GM18505 (cell line): ENCODE measurements around the gene NTMT1.
A peak's percentile ranks its signal among the peaks of the same experiment; 100 is the strongest.

Experiments used
- ATAC-seq: cut with Tn5 transposase; IDR thresholded peaks from one replicate; pipeline ENCODE4 v1.9.1; 2021; ENCODE audit not compliant: unreplicated experiment
- POLR2A ChIP-seq: IDR thresholded peaks from 4 replicates; pipeline ENCODE4 v1.6.1; 2011; ENCODE audit warnings: borderline replicate concordance; ENCODE audit not compliant: insufficient read depth, insufficient read length; ENCODE audit errors: extremely low read depth

The NTMT1 gene

GRCh38 chr9:129604056-129604765, 21.8 kb upstream of the NTMT1 start:
- TF ChIP-seq POLR2A, result no peak
- ATAC-seq, result no peak

DNA sequence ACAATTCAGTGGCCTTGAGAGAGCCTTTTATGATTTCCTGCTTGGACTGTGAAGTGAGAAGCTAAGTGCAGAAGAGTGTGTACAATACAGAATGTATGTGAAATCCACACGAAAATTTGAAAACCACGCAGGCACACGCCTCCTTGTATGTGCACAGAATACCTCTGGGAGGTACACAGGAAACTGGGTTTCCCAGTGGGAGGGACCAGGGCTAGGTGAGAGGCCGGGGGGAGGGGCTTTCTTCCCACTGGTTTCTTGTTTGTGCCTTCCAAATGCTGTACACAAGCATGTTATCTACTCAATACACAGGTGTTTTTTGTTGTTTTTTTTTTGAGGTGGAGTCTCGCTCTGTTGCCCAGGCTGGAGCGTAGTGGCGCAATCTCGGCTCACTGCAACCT, 21.2 kb upstream of the NTMT1 start:
- no peak for TF ChIP-seq POLR2A
- ATAC-seq, result no peak

- no peak for ATAC-seq
Observed at GRCh38 chr9:129606161-129607026, 19.6 kb upstream of the NTMT1 start.

DNA sequence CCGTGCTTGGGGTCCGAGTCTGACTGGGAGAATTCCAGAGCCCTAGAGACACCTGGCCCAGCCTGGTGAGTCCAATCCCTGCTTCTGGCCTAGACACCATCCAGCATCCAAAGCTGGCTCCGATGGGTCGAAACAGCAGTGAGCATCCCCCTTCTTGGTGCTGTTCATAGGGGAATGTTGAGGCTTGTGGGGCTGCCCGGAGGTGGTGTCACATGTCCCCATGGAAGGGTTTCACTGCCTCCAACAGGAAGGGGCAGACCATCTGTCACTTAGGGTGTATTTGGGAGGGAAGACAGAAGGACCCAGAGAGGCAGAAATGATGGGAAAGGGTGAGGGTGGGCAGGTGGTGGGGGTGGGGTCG, 19.0 kb upstream of the NTMT1 start:
- no peak for TF ChIP-seq POLR2A
- no peak for ATAC-seq

More at GRCh38 chr9:129606161-129607026, 19.6 kb upstream of the NTMT1 start:
- TF ChIP-seq POLR2A, result no peak

- ATAC-seq, result no peak
- no peak for TF ChIP-seq POLR2A
Observed at GRCh38 chr9:129608561-129609481, 17.1 kb upstream of the NTMT1 start.

- no peak for ATAC-seq
Observed at GRCh38 chr9:129609486-129610212, 16.3 kb upstream of the NTMT1 start.

DNA sequence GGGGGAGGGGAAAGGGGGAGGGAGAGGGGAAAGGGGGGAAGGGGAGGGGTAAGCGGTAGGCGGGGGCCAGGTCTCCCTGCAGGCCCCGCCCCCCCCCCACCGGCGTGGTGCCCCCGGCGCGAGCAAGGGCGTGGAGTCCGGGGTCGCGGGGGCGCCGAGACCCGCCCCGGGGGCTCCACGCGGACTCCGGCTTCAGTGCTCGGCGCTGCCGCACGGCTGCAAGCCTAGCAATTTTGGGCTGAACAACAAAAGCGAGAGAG, 15.8 kb upstream of the NTMT1 start:
- no peak for TF ChIP-seq POLR2A
- no peak for ATAC-seq

More at GRCh38 chr9:129609486-129610212, 16.3 kb upstream of the NTMT1 start:
- TF ChIP-seq POLR2A, result no peak

DNA sequence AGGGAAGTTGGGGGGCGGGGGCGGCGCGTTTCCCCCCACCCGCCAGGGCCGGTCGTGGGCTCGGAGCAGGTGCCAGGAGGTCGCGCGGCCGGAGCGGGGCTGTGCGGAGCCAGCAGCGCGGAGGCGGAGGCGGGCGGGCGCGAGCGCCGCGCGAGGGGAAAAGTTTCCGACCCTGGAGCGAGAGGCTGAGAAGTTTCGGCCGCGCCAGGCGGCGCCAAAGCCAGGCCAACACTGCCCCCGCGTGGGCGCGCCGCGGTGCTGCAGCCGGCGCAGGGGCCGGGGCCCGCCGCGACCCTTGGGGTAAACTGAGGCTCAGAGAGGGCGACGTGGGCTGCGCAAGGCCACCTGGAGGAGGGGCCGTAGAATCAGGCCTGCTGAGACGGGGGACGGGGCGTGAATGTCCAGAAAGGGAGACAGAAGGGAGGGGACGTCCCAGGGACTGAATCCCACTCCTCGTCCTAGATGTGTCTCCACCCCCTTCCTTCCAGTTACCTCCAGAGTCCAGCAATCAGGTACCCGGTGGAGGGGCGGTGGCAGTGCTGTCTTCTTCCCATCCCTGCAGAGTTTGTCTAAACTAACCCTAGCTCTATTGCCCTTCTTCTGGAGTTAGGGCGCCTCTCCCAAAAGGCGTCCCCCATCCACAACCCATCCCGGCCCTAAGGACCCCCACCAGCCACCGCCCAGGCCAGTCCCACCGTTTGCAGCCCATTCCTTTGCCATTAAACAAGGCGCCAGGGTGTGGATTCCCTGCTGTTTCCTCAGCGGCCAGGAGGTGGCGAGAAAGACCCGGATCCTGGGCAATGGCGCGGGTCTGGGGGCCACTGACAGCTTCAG, 15.3 kb upstream of the NTMT1 start:
- TF ChIP-seq POLR2A, result no peak
- ATAC-seq, result peak; percentile 61

- TF ChIP-seq POLR2A, result no peak
- no peak for ATAC-seq
Observed at GRCh38 chr9:129611307-129611800, 14.6 kb upstream of the NTMT1 start.

GRCh38 chr9:129612123-129612522, 13.8 kb upstream of the NTMT1 start:
- no peak for ATAC-seq
- no peak for TF ChIP-seq POLR2A

DNA sequence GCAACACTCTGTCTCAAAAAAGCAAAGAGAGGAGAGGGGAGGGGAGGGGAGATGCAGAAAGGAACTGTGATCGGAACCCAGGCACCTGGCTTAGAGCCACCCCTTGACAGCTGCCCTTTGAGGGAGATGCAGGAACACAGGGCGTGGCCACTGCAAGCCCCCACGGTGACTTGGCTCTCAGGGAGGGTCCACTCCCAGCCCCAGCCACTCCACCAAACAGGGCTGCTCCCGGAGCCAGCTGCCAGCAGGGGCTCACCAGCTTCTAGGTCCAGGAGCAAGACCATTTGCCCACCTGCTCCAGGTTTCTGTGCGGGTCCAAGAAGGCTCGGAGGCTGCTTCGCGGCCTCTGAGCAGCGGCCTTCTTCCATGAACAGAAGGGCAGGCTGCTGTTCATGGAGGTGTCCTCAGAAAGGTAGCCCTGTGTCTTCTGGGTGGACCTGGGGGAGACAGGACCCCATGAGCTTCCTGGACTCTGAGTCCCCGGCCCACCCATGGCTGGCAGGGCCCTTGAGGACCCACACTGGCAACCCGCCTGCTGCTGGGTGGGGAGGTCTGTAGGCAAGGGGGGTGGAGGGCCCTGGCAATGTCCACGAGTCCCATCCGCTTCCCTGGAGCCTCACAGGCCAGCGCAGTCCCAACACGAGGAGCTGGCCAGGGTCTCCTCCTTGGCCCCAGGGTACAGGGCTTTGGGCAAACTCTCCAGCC, 13.0 kb upstream of the NTMT1 start:
- TF ChIP-seq POLR2A, result no peak

More for the DNA sequence above, 13.0 kb upstream of the NTMT1 start:
- no peak for ATAC-seq
